ENCODE data around the gene PAIP2B.

DNA sequence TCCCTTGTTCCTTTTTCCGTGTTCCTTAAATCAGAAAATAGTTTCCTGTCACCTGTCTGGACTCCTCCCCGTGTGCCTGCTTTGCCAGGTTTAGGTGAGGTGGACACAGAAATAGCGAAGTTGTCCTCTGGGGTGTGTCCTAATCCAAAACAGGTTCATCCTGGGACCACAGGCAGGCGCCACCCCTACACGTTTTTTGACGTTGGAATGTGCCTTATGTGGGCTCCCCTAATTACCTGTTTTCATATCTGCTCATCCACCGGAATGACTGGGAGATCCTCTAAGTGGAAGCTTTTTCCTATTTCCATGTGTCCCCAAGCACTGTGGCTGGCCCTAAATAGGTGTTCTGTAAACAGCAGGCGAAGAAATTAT, 49.0 kb upstream of the PAIP2B start:
- TF ChIP-seq CTCF (IDR thresholded peaks at IDR 0.05) (no peak), ZFX (IDR thresholded peaks at IDR 0.05; ENCODE audit: borderline replicate concordance) (no peak)

Data from 22Rv1 (cell line).